ENCODE measurements around the gene TM9SF3. TPM values are rescaled to one million over a fixed set of nuclear protein-coding genes. Genes with fewer than 3 reads are reported as not detected.

The TM9SF3 gene
- total and polyA plus RNA-seq, 2 of the 4 experiments (the other 2 are of a cell fraction): 33.7 to 61.8 TPM

GRCh38 chr10:96494694-96495093 is 92.1 kb downstream of the TM9SF3 start:
- WGBS, 2 experiments (ENCODE audit: extremely low coverage in 2 of 2, insufficient read length in 1 of 2): no CpG with 5 or more reads among the region's 4 CpGs
- no peak for ATAC-seq (ENCODE audit: low read depth)
- no TSS peak for BruUV-seq (replicated peaks)

More at GRCh38 chr10:96494694-96495093, 92.1 kb downstream of the TM9SF3 start:
- no peak overlapping the region for H3K27ac ChIP-seq (ENCODE audit: insufficient read depth, low read length)
- no peak overlapping the region for H2BK15ac ChIP-seq (ENCODE audit: low read depth, low read length)
- H4K91ac ChIP-seq (ENCODE audit: insufficient read depth, low read depth, low read length): no peak overlapping the region
- H3K23ac ChIP-seq (ENCODE audit: low read depth, low read length): no peak overlapping the region
- H3K56ac ChIP-seq (ENCODE audit: extremely low read depth, insufficient read depth, low read length): no peak overlapping the region
- in situ Hi-C loops (cut with MboI; ENCODE audit: low sequenced_read_pairs): no loop called here
- H3K79me1 ChIP-seq (ENCODE audit: low read depth in 1 of 2, low read length in 2 of 2): no peaks in the 10 kb centered on the region
- H3K4me3 ChIP-seq (ENCODE audit: insufficient read depth, low read depth, low read length): no peak overlapping the region
- no peak for DNase-seq
- no peak overlapping the region for H2AFZ ChIP-seq (replicated peaks; ENCODE audit: low read length, poor library complexity)
- no peaks in the 10 kb centered on the region for H4K20me1 ChIP-seq (ENCODE audit: insufficient read depth, low read length)
- no peak overlapping the region for H2BK120ac ChIP-seq (ENCODE audit: low read depth, low read length)
- no peak overlapping the region for H4K8ac ChIP-seq (ENCODE audit: low read depth in 2 of 2, low read length in 2 of 2)
- no peaks in the 10 kb centered on the region for H3K4me1 ChIP-seq (ENCODE audit: control insufficient read depth, insufficient read depth, low read length)
- no peak overlapping the region for H3K4ac ChIP-seq (ENCODE audit: low read depth, low read length)
- H2BK20ac ChIP-seq (ENCODE audit: low read depth, low read length): no peak overlapping the region
- no peaks in the 10 kb centered on the region for H3K36me3 ChIP-seq (ENCODE audit: control insufficient read depth, insufficient read depth, low read length)
- H3K9me3 ChIP-seq (ENCODE audit: control insufficient read depth, insufficient read depth, low read length): no peaks in the 10 kb centered on the region
- dilution Hi-C loops (cut with HindIII; ENCODE audit: low sequenced_read_pairs, unreplicated experiment): no loop called here
- CTCF ChIA-PET: no interaction called here
- H3K9me1 ChIP-seq (ENCODE audit: insufficient read depth, low read length): no peaks in the 10 kb centered on the region
- TF ChIP-seq MAZ (IDR thresholded peaks at IDR 0.05; ENCODE audit: borderline replicate concordance, low read depth, low read length): no peak
- no peak for TF ChIP-seq RFX5 (IDR thresholded peaks at IDR 0.05; ENCODE audit: low read depth, low read length)
- TF ChIP-seq, protein P1, sequence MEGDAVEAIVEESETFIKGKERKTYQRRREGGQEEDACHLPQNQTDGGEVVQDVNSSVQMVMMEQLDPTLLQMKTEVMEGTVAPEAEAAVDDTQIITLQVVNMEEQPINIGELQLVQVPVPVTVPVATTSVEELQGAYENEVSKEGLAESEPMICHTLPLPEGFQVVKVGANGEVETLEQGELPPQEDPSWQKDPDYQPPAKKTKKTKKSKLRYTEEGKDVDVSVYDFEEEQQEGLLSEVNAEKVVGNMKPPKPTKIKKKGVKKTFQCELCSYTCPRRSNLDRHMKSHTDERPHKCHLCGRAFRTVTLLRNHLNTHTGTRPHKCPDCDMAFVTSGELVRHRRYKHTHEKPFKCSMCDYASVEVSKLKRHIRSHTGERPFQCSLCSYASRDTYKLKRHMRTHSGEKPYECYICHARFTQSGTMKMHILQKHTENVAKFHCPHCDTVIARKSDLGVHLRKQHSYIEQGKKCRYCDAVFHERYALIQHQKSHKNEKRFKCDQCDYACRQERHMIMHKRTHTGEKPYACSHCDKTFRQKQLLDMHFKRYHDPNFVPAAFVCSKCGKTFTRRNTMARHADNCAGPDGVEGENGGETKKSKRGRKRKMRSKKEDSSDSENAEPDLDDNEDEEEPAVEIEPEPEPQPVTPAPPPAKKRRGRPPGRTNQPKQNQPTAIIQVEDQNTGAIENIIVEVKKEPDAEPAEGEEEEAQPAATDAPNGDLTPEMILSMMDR (conservative IDR thresholded peaks at IDR 0.05; ENCODE audit: low read depth, low read length): no peak
- TF ChIP-seq POLR2A (IDR thresholded peaks at IDR 0.05; ENCODE audit: low read depth, low read length): no peak
- TF ChIP-seq MXI1 (IDR thresholded peaks at IDR 0.05; ENCODE audit: borderline replicate concordance, low read depth, low read length): no peak
- no peak for TF ChIP-seq RAD21 (IDR thresholded peaks at IDR 0.05; ENCODE audit: low read length)
- TF ChIP-seq BHLHE40 (IDR thresholded peaks at IDR 0.05; ENCODE audit: low read depth, low read length): no peak
- no peak for TF ChIP-seq CHD1 (IDR thresholded peaks at IDR 0.05; ENCODE audit: low read depth, low read length)
- TF ChIP-seq RCOR1 (IDR thresholded peaks at IDR 0.05; ENCODE audit: insufficient replicate concordance, low read length): no peak
- TF ChIP-seq ELK1 (IDR thresholded peaks at IDR 0.05; ENCODE audit: borderline replicate concordance, low read depth, low read length): no peak
- no peak for TF ChIP-seq CEBPB (IDR thresholded peaks at IDR 0.05; ENCODE audit: low read depth, low read length)
- TF ChIP-seq NFE2L2 (IDR thresholded peaks at IDR 0.05; ENCODE audit: low read depth, low read length): no peak
- TF ChIP-seq, protein P2, sequence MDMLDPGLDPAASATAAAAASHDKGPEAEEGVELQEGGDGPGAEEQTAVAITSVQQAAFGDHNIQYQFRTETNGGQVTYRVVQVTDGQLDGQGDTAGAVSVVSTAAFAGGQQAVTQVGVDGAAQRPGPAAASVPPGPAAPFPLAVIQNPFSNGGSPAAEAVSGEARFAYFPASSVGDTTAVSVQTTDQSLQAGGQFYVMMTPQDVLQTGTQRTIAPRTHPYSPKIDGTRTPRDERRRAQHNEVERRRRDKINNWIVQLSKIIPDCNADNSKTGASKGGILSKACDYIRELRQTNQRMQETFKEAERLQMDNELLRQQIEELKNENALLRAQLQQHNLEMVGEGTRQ (IDR thresholded peaks at IDR 0.05; ENCODE audit: low read depth, low read length): no peak
- TF ChIP-seq FOS (IDR thresholded peaks at IDR 0.05; ENCODE audit: low read depth, low read length): no peak
- no peak for TF ChIP-seq MAFK (IDR thresholded peaks at IDR 0.05; ENCODE audit: low read depth, low read length)
- no peak for TF ChIP-seq SMC3 (IDR thresholded peaks at IDR 0.05; ENCODE audit: low read depth, low read length)
- intact Hi-C loops (cut with micrococcal nuclease): no loop called here
- no peak overlapping the region for H2AK5ac ChIP-seq (ENCODE audit: low read depth, low read length)
- H4K5ac ChIP-seq (ENCODE audit: low read depth, low read length): no peak overlapping the region
- H3K27me3 ChIP-seq (ENCODE audit: control insufficient read depth, insufficient read depth, low read length): peaks cover 2% of the 10 kb centered on the region
- H3K9ac ChIP-seq (ENCODE audit: low read depth, low read length): no peak overlapping the region
- no peak overlapping the region for H3K18ac ChIP-seq (ENCODE audit: low read depth, low read length)
- H3K14ac ChIP-seq (replicated peaks; ENCODE audit: low read depth, low read length): no peak overlapping the region
- no peak overlapping the region for H2AK9ac ChIP-seq (replicated peaks; ENCODE audit: low read depth, low read length, poor library complexity)
- H3K4me2 ChIP-seq (ENCODE audit: low read depth, low read length): no peak overlapping the region
- POLR2A ChIA-PET (ENCODE audit: unreplicated experiment): no interaction called here
- H2BK5ac ChIP-seq (ENCODE audit: low read depth, low read length, poor library complexity, severe bottlenecking): no peak overlapping the region
